Measurements from ENCODE around the gene CCSER1. TPM values are rescaled to one million over a fixed set of nuclear protein-coding genes. Genes with fewer than 3 reads are reported as not detected.

CCSER1 gene
- total RNA-seq, 1 experiment from 2014 or later = 0.05 TPM

DNA sequence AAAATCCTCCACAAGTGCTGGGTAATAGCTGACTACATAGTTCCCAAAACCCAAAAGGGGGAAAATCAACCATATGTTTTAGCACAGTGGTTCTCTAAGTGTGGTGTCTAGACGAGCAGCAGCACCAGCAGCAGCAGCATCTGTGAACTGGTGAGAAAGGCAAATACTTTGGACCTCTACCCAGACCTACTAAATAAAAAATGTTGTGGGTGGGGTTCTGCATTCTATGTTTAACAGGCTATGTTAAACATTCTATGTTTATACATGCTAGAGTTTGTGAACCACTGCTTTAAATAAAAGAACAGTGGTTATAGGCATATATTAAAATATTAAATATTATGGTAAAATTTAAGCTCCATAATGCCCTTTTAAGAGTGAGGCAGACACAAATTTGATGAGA is 1171.6 kb downstream of the CCSER1 start:
- Histone ChIP-seq H3K27me3 (ENCODE audit: control insufficient read depth, insufficient read depth, low read length) (no peaks in the 10 kb centered on the region), H3K36me3 (ENCODE audit: control insufficient read depth, insufficient read depth, low read length) (no peaks in the 10 kb centered on the region), H3K4me3 (ENCODE audit: low read depth in 2 of 2, low read length in 2 of 2) (no peak overlapping the region), H3K27ac (ENCODE audit: low read length) (no peak overlapping the region), H3K4me1 (ENCODE audit: control insufficient read depth, insufficient read depth, low read length) (no peaks in the 10 kb centered on the region), H3K9me3 (ENCODE audit: control insufficient read depth, insufficient read depth, low read depth, low read length) (no peaks in the 10 kb centered on the region)
- ATAC-seq (no peak), DNase-seq (ENCODE audit: low read depth, low spot score) (no peak)
- no TSS peak for BruUV-seq (replicated peaks)
- ChIA-PET CTCF (no interaction called here), POLR2A (no interaction called here)
- in situ Hi-C loops (cut with HindIII; ENCODE audit: low pct_unique_long_range_greater_than_20kb, low sequenced_read_pairs) (no loop called here), intact Hi-C loops (cut with micrococcal nuclease; ENCODE audit: unreplicated experiment) (no loop called here)
- no peak for TF ChIP-seq TCF7L2 (IDR thresholded peaks at IDR 0.05; ENCODE audit: low read depth, low read length)
- TF ChIP-seq, protein P1, sequence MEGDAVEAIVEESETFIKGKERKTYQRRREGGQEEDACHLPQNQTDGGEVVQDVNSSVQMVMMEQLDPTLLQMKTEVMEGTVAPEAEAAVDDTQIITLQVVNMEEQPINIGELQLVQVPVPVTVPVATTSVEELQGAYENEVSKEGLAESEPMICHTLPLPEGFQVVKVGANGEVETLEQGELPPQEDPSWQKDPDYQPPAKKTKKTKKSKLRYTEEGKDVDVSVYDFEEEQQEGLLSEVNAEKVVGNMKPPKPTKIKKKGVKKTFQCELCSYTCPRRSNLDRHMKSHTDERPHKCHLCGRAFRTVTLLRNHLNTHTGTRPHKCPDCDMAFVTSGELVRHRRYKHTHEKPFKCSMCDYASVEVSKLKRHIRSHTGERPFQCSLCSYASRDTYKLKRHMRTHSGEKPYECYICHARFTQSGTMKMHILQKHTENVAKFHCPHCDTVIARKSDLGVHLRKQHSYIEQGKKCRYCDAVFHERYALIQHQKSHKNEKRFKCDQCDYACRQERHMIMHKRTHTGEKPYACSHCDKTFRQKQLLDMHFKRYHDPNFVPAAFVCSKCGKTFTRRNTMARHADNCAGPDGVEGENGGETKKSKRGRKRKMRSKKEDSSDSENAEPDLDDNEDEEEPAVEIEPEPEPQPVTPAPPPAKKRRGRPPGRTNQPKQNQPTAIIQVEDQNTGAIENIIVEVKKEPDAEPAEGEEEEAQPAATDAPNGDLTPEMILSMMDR (IDR thresholded peaks at IDR 0.05) = no peak
- no peak for TF ChIP-seq POLR2AphosphoS5 (IDR thresholded peaks at IDR 0.05; ENCODE audit: low read depth, low read length)

- in situ Hi-C loops (cut with HindIII; ENCODE audit: low pct_unique_long_range_greater_than_20kb, low sequenced_read_pairs) = no loop called here
- ATAC-seq = no peak
- DNase-seq (ENCODE audit: low read depth, low spot score) = no peak
- no peaks in the 10 kb centered on the region for H3K4me1 ChIP-seq (ENCODE audit: control insufficient read depth, insufficient read depth, low read length)
- H3K27ac ChIP-seq (ENCODE audit: low read length) = no peak overlapping the region
- H3K4me3 ChIP-seq (ENCODE audit: low read depth in 2 of 2, low read length in 2 of 2) = no peak overlapping the region
- no peaks in the 10 kb centered on the region for H3K36me3 ChIP-seq (ENCODE audit: control insufficient read depth, insufficient read depth, low read length)
- TF ChIP-seq POLR2AphosphoS5 (IDR thresholded peaks at IDR 0.05; ENCODE audit: low read depth, low read length) (no peak), TCF7L2 (IDR thresholded peaks at IDR 0.05; ENCODE audit: low read depth, low read length) (no peak)
- TF ChIP-seq, protein P2, sequence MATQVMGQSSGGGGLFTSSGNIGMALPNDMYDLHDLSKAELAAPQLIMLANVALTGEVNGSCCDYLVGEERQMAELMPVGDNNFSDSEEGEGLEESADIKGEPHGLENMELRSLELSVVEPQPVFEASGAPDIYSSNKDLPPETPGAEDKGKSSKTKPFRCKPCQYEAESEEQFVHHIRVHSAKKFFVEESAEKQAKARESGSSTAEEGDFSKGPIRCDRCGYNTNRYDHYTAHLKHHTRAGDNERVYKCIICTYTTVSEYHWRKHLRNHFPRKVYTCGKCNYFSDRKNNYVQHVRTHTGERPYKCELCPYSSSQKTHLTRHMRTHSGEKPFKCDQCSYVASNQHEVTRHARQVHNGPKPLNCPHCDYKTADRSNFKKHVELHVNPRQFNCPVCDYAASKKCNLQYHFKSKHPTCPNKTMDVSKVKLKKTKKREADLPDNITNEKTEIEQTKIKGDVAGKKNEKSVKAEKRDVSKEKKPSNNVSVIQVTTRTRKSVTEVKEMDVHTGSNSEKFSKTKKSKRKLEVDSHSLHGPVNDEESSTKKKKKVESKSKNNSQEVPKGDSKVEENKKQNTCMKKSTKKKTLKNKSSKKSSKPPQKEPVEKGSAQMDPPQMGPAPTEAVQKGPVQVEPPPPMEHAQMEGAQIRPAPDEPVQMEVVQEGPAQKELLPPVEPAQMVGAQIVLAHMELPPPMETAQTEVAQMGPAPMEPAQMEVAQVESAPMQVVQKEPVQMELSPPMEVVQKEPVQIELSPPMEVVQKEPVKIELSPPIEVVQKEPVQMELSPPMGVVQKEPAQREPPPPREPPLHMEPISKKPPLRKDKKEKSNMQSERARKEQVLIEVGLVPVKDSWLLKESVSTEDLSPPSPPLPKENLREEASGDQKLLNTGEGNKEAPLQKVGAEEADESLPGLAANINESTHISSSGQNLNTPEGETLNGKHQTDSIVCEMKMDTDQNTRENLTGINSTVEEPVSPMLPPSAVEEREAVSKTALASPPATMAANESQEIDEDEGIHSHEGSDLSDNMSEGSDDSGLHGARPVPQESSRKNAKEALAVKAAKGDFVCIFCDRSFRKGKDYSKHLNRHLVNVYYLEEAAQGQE (IDR thresholded peaks at IDR 0.05; ENCODE audit: insufficient read depth in 1 of 2, low read depth in 2 of 2, low read length in 1 of 2) = no peak
- intact Hi-C loops (cut with micrococcal nuclease; ENCODE audit: unreplicated experiment) = no loop called here
- H3K27me3 ChIP-seq (ENCODE audit: control insufficient read depth, insufficient read depth, low read length) = no peaks in the 10 kb centered on the region
- no TSS peak for BruUV-seq (replicated peaks)
- POLR2A ChIA-PET = no interaction called here
- H3K9me3 ChIP-seq (ENCODE audit: control insufficient read depth, insufficient read depth, low read depth, low read length) = no peaks in the 10 kb centered on the region
- CTCF ChIA-PET = no interaction called here
These were observed 1174.9 kb downstream of the CCSER1 start for GRCh38 chr4:91302120-91302519.

GRCh38 chr4:91304292-91304691 is 1177.1 kb downstream of the CCSER1 start:
- no peaks in the 10 kb centered on the region for H3K4me1 ChIP-seq (ENCODE audit: control insufficient read depth, insufficient read depth, low read length)
- no peaks in the 10 kb centered on the region for H3K27me3 ChIP-seq (ENCODE audit: control insufficient read depth, insufficient read depth, low read length)
- in situ Hi-C loops (cut with HindIII; ENCODE audit: low pct_unique_long_range_greater_than_20kb, low sequenced_read_pairs) (no loop called here), intact Hi-C loops (cut with micrococcal nuclease; ENCODE audit: unreplicated experiment) (no loop called here)
- H3K4me3 ChIP-seq (ENCODE audit: low read depth in 2 of 2, low read length in 2 of 2) = no peak overlapping the region
- no peaks in the 10 kb centered on the region for H3K9me3 ChIP-seq (ENCODE audit: control insufficient read depth, insufficient read depth, low read depth, low read length)
- DNase-seq (ENCODE audit: low read depth, low spot score) = no peak
- TF ChIP-seq SIN3A (IDR thresholded peaks at IDR 0.05; ENCODE audit: borderline replicate concordance, insufficient read depth, low read depth, low read length) (no peak), POLR2AphosphoS5 (IDR thresholded peaks at IDR 0.05; ENCODE audit: low read depth, low read length) (no peak), TCF7L2 (IDR thresholded peaks at IDR 0.05; ENCODE audit: low read depth, low read length) (no peak)
- TF ChIP-seq, protein P2 (IDR thresholded peaks at IDR 0.05; ENCODE audit: insufficient read depth in 1 of 2, low read depth in 2 of 2, low read length in 1 of 2) = no peak
- TF ChIP-seq, protein P1 (IDR thresholded peaks at IDR 0.05) = no peak
- no peak overlapping the region for H3K27ac ChIP-seq (ENCODE audit: low read length)
- no peaks in the 10 kb centered on the region for H3K36me3 ChIP-seq (ENCODE audit: control insufficient read depth, insufficient read depth, low read length)
- no TSS peak for BruUV-seq (replicated peaks)
- ChIA-PET CTCF (no interaction called here), POLR2A (no interaction called here)
- ATAC-seq = no peak
